ENCODE measurements around the gene ERICH2. TPM values are rescaled to one million over a fixed set of nuclear protein-coding genes. Genes with fewer than 3 reads are reported as not detected.

ERICH2 gene
- total RNA-seq, 1 experiment from 2014 or later: 1.1 TPM

DNA sequence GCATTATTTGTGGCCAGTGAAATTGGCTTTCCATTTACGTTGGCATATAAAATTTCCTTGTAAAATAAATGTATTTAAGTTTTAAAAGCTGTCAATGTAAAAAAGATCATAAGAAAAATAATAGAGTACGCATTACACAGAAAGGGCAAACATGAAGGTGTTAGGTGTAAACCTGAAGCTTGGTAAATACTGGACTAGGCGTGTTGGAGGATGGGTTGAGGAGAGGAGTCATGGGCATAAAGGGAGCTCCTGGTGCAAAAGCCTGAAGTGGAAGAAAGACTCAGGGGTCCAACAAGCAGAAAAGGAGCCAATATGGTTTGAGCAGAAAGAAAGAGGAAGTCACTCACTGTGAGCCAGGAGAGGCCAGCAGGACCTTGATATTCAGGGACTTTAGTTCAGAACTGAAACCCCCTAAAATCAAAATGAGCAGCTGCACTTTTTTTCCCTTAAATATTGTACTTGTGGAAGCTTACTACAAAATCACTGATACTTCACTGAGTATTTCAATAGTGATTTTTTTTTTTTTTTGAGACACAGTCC is 30.6 kb upstream of the ERICH2 start:
- peaks cover 2% of the 10 kb centered on the region for H3K36me3 Mint-ChIP-seq
- H3K9me3 Mint-ChIP-seq: peaks cover 14% of the 10 kb centered on the region
- DNase-seq (ENCODE audit: low spot score): no peak
- POLR2A ChIA-PET: no interaction called here
- no peak for TF ChIP-seq KAT7 (CRISPR knock-in tag; IDR thresholded peaks at IDR 0.05; ENCODE audit: borderline replicate concordance)
- no peak for TF ChIP-seq MXD4 (CRISPR knock-in tag; IDR thresholded peaks at IDR 0.05; ENCODE audit: borderline replicate concordance)
- no peak for TF ChIP-seq NFYB (CRISPR knock-in tag; conservative IDR thresholded peaks at IDR 0.05; ENCODE audit: low read depth)
- TF ChIP-seq, protein P1, sequence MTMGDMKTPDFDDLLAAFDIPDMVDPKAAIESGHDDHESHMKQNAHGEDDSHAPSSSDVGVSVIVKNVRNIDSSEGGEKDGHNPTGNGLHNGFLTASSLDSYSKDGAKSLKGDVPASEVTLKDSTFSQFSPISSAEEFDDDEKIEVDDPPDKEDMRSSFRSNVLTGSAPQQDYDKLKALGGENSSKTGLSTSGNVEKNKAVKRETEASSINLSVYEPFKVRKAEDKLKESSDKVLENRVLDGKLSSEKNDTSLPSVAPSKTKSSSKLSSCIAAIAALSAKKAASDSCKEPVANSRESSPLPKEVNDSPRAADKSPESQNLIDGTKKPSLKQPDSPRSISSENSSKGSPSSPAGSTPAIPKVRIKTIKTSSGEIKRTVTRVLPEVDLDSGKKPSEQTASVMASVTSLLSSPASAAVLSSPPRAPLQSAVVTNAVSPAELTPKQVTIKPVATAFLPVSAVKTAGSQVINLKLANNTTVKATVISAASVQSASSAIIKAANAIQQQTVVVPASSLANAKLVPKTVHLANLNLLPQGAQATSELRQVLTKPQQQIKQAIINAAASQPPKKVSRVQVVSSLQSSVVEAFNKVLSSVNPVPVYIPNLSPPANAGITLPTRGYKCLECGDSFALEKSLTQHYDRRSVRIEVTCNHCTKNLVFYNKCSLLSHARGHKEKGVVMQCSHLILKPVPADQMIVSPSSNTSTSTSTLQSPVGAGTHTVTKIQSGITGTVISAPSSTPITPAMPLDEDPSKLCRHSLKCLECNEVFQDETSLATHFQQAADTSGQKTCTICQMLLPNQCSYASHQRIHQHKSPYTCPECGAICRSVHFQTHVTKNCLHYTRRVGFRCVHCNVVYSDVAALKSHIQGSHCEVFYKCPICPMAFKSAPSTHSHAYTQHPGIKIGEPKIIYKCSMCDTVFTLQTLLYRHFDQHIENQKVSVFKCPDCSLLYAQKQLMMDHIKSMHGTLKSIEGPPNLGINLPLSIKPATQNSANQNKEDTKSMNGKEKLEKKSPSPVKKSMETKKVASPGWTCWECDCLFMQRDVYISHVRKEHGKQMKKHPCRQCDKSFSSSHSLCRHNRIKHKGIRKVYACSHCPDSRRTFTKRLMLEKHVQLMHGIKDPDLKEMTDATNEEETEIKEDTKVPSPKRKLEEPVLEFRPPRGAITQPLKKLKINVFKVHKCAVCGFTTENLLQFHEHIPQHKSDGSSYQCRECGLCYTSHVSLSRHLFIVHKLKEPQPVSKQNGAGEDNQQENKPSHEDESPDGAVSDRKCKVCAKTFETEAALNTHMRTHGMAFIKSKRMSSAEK (CRISPR knock-in tag; IDR thresholded peaks at IDR 0.05; ENCODE audit: borderline replicate concordance): no peak
- no peak for TF ChIP-seq ZNF416 (CRISPR knock-in tag; IDR thresholded peaks at IDR 0.05)
- TF ChIP-seq, protein P2, sequence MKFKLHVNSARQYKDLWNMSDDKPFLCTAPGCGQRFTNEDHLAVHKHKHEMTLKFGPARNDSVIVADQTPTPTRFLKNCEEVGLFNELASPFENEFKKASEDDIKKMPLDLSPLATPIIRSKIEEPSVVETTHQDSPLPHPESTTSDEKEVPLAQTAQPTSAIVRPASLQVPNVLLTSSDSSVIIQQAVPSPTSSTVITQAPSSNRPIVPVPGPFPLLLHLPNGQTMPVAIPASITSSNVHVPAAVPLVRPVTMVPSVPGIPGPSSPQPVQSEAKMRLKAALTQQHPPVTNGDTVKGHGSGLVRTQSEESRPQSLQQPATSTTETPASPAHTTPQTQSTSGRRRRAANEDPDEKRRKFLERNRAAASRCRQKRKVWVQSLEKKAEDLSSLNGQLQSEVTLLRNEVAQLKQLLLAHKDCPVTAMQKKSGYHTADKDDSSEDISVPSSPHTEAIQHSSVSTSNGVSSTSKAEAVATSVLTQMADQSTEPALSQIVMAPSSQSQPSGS (CRISPR knock-in tag; IDR thresholded peaks at IDR 0.05; ENCODE audit: borderline replicate concordance, low read depth): no peak
- TF ChIP-seq ZBTB21 (CRISPR knock-in tag; IDR thresholded peaks at IDR 0.05; ENCODE audit: borderline replicate concordance): no peak
- TF ChIP-seq TEAD1 (CRISPR knock-in tag; IDR thresholded peaks at IDR 0.05): no peak
- TF ChIP-seq MYBL2 (CRISPR knock-in tag; IDR thresholded peaks at IDR 0.05): no peak
- TF ChIP-seq ETV6 (CRISPR knock-in tag; IDR thresholded peaks at IDR 0.05): no peak
- TF ChIP-seq ATF1 (CRISPR knock-in tag; IDR thresholded peaks at IDR 0.05): no peak
- TF ChIP-seq, protein P3, sequence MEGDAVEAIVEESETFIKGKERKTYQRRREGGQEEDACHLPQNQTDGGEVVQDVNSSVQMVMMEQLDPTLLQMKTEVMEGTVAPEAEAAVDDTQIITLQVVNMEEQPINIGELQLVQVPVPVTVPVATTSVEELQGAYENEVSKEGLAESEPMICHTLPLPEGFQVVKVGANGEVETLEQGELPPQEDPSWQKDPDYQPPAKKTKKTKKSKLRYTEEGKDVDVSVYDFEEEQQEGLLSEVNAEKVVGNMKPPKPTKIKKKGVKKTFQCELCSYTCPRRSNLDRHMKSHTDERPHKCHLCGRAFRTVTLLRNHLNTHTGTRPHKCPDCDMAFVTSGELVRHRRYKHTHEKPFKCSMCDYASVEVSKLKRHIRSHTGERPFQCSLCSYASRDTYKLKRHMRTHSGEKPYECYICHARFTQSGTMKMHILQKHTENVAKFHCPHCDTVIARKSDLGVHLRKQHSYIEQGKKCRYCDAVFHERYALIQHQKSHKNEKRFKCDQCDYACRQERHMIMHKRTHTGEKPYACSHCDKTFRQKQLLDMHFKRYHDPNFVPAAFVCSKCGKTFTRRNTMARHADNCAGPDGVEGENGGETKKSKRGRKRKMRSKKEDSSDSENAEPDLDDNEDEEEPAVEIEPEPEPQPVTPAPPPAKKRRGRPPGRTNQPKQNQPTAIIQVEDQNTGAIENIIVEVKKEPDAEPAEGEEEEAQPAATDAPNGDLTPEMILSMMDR (IDR thresholded peaks at IDR 0.05): no peak
- no peak for TF ChIP-seq CREB1 (CRISPR knock-in tag; IDR thresholded peaks at IDR 0.05)
- TF ChIP-seq TP53 (CRISPR knock-in tag; IDR thresholded peaks at IDR 0.05): no peak
- TF ChIP-seq, protein P4, sequence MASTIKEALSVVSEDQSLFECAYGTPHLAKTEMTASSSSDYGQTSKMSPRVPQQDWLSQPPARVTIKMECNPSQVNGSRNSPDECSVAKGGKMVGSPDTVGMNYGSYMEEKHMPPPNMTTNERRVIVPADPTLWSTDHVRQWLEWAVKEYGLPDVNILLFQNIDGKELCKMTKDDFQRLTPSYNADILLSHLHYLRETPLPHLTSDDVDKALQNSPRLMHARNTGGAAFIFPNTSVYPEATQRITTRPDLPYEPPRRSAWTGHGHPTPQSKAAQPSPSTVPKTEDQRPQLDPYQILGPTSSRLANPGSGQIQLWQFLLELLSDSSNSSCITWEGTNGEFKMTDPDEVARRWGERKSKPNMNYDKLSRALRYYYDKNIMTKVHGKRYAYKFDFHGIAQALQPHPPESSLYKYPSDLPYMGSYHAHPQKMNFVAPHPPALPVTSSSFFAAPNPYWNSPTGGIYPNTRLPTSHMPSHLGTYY (CRISPR knock-in tag; IDR thresholded peaks at IDR 0.05): no peak
- no peak for TF ChIP-seq ZNF121 (CRISPR knock-in tag; IDR thresholded peaks at IDR 0.05)
- TF ChIP-seq CREM (CRISPR knock-in tag; IDR thresholded peaks at IDR 0.05): no peak
- no peak for TF ChIP-seq JUN (CRISPR knock-in tag; IDR thresholded peaks at IDR 0.05)
- no peak for TF ChIP-seq RORB (CRISPR knock-in tag; IDR thresholded peaks at IDR 0.05)
- H3K4me1 Mint-ChIP-seq: peaks cover 9% of the 10 kb centered on the region
- ATAC-seq: no peak
- peaks cover 3% of the 10 kb centered on the region; the same call in 1 of the 2 replicates for H3K27me3 Mint-ChIP-seq (ENCODE audit: low read depth)
- H3K4me3 Mint-ChIP-seq: no peak overlapping the region
- CTCF ChIA-PET: interaction anchor here (0.8 to 1.4 kb wide), 3 partner anchors 33 to 74 kb away, joined by 3 to 4 read pairs (median 4); no protein-coding TSS in a partner anchor
- H3K27ac Mint-ChIP-seq: no peak overlapping the region

Measured in WTC11 (cell line).